WTC11 (cell line): ENCODE results near the gene SUMF1. TPM values are rescaled to one million over a fixed set of nuclear protein-coding genes. Genes with fewer than 3 reads are reported as not detected.

ENCODE experiments used
- ATAC-seq: fragments of 200-7000 bp; cut with Tn5 transposase; 2 replicates; pipeline ENCODE4 v1.10.0; 2021; ENCODE audit warnings: mild to moderate bottlenecking, moderate library complexity
- CTCF ChIA-PET: fragments of 300-600 bp; sonication (Branson Sonifier 250); formaldehyde crosslinking; loops from one replicate; lab custom pipeline; 2021; ENCODE audit warnings: antibody characterized with exemption; lab: Charles Lee
- POLR2A ChIA-PET: fragments of 350-600 bp; sonication (Branson Sonifier 250); formaldehyde crosslinking; loops from one replicate; lab custom pipeline; 2021; ENCODE audit warnings: antibody characterized with exemption; lab: Charles Lee
- DNase-seq: peaks from one replicate; pipeline ENCODE4 v3.0.0; 2021; ENCODE audit warnings: low spot score
- H3K27ac Mint-ChIP-seq: 2 replicates; pipeline ENCODE4 v1.8.0; 2021; ENCODE audit warnings: mixed read lengths
- H3K27me3 Mint-ChIP-seq: 2 replicates; pipeline ENCODE4 v1.8.0; 2021; ENCODE audit warnings: low read depth, mild to moderate bottlenecking, moderate library complexity, mixed read lengths
- H3K36me3 Mint-ChIP-seq: 2 replicates; pipeline ENCODE4 v1.8.0; 2021; ENCODE audit warnings: mixed read lengths
- H3K4me1 Mint-ChIP-seq: 2 replicates; pipeline ENCODE4 v1.8.0; 2022; ENCODE audit warnings: mixed read lengths
- H3K4me3 Mint-ChIP-seq: 2 replicates; pipeline ENCODE4 v1.8.0; 2021; ENCODE audit warnings: mild to moderate bottlenecking, moderate library complexity, mixed read lengths
- H3K9me3 Mint-ChIP-seq: 2 replicates; pipeline ENCODE4 v1.8.0; 2021; ENCODE audit warnings: mixed read lengths
- ELF4 ChIP-seq: sonication (generic); formaldehyde crosslinking; IDR thresholded peaks from 2 replicates; pipeline ENCODE4 v1.8.1; 2022; ENCODE audit warnings: low read depth, mild to moderate bottlenecking, moderate library complexity, missing genetic modification reagents
- GRHL2 ChIP-seq: fragments of 250-450 bp; sonication (Bioruptor Pico); IDR thresholded peaks from 2 replicates; pipeline ENCODE4 v1.8.0; 2022; ENCODE audit warnings: mild to moderate bottlenecking, moderate library complexity; ENCODE audit not compliant: insufficient replicate concordance, severe bottlenecking
- KAT7 ChIP-seq: sonication (generic); formaldehyde crosslinking; IDR thresholded peaks from 2 replicates; pipeline ENCODE4 v1.8.1; 2023; ENCODE audit warnings: missing genetic modification reagents, mild to moderate bottlenecking, borderline replicate concordance
- MXD4 ChIP-seq: fragments of 250-450 bp; sonication (Bioruptor Pico); IDR thresholded peaks from 2 replicates; pipeline ENCODE4 v1.8.0; 2021; ENCODE audit warnings: mild to moderate bottlenecking, moderate library complexity, borderline replicate concordance
- NFATC4 ChIP-seq: fragments of 250-450 bp; sonication (Bioruptor Pico); IDR thresholded peaks from 2 replicates; pipeline ENCODE4 v1.9.0; 2021; ENCODE audit warnings: mild to moderate bottlenecking
- SP1 ChIP-seq: sonication (generic); formaldehyde crosslinking; conservative IDR thresholded peaks from 2 replicates; pipeline ENCODE4 v1.8.1; 2022; ENCODE audit warnings: missing genetic modification reagents
- TP53 ChIP-seq: sonication (generic); formaldehyde crosslinking; IDR thresholded peaks from 2 replicates; pipeline ENCODE4 v1.8.1; 2023; ENCODE audit warnings: mild to moderate bottlenecking, missing genetic modification reagents
- ZNF317 ChIP-seq: sonication (generic); formaldehyde crosslinking; IDR thresholded peaks from 2 replicates; pipeline ENCODE4 v1.8.1; 2023; ENCODE audit warnings: low read depth, mild to moderate bottlenecking, moderate library complexity, missing genetic modification reagents, borderline replicate concordance
- total RNA-seq: library from RNA; stranded (reverse); gene quantifications from 3 replicates; pipeline ENCODE4 v1.2.3, GENCODE V29; 2021
- TF ChIP-seq, protein P1 (sequence below): sonication (generic); formaldehyde crosslinking; IDR thresholded peaks from 2 replicates; pipeline ENCODE4 v1.8.0; 2023; ENCODE audit warnings: missing genetic modification reagents, mild to moderate bottlenecking, borderline replicate concordance
- TF ChIP-seq, protein P2 (sequence below): sonication (generic); formaldehyde crosslinking; IDR thresholded peaks from 2 replicates; pipeline ENCODE4 v1.8.0; 2022; ENCODE audit warnings: mild to moderate bottlenecking, missing genetic modification reagents
- TF ChIP-seq, protein P3 (sequence below): sonication (generic); formaldehyde crosslinking; IDR thresholded peaks from 2 replicates; pipeline ENCODE4 v1.8.1; 2023; ENCODE audit warnings: mild to moderate bottlenecking, missing genetic modification reagents, moderate library complexity
- TF ChIP-seq, protein P4 (sequence below): sonication (generic); formaldehyde crosslinking; conservative IDR thresholded peaks from 2 replicates; pipeline ENCODE4 v1.8.1; 2023; ENCODE audit warnings: mild to moderate bottlenecking, low read depth, missing genetic modification reagents, moderate library complexity
- TF ChIP-seq, protein P5 (sequence below): sonication (generic); formaldehyde crosslinking; IDR thresholded peaks from 2 replicates; pipeline ENCODE4 v1.8.1; 2022; ENCODE audit warnings: mild to moderate bottlenecking, missing genetic modification reagents, moderate library complexity, borderline replicate concordance
- TF ChIP-seq, protein P6 (sequence below): sonication (generic); formaldehyde crosslinking; IDR thresholded peaks from 2 replicates; pipeline ENCODE4 v1.8.0; 2023; ENCODE audit warnings: missing genetic modification reagents
- TF ChIP-seq, protein P7 (sequence below): sonication (generic); formaldehyde crosslinking; IDR thresholded peaks from 2 replicates; pipeline ENCODE4 v1.8.0; 2022; ENCODE audit warnings: missing genetic modification reagents

The SUMF1 gene
- total RNA-seq, 1 experiment from 2014 or later, result 10.4 TPM

DNA sequence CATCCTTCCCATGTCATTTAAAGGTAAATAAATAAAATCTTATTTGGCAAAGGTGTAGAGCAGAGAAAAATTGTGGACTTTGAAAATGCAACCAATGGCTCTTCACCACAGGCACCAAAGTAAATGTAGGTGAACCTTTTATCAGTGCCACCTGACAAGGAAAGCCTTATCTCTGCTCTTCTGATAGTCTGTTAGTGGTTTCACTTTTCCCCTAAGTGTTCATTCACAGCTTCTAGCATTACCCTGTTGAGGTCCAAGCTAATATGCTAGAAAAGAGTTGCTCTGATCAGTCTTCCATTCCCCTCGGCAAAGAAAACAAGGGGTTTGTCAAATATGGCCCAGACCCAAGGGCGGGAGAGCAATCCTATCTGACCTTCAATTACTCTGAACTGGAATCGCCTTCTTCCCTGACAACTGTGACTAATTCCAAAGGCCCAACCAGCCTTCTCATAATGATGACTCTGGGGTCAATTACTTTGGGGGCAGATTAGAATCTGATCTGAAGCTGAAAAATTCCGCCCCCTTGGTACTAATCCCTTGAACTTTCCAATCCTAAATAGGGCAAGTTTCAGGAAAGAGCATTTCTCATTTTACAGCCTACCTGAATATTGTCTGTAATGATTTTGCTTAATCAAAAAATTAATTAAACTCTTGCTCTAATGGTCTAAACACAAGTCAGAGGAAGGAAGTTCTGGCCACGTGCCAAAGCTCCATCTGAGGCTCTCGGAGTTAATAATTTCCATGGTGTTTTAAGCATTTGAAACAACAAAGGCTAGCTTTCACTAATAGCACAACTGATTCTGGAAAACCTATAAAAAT, 111.5 kb downstream of the SUMF1 start:
- no peak overlapping the region for H3K27ac Mint-ChIP-seq
- POLR2A ChIA-PET, result no interaction called here
- no peaks in the 10 kb centered on the region for H3K9me3 Mint-ChIP-seq
- ATAC-seq, result no peak
- no peaks in the 10 kb centered on the region for H3K36me3 Mint-ChIP-seq
- no peak overlapping the region for H3K4me3 Mint-ChIP-seq
- CTCF ChIA-PET, result interaction anchor here (1.0 kb wide), 1 partner anchor 365 kb away, joined by 3 read pairs; no protein-coding TSS in a partner anchor
- no peak for DNase-seq
- H3K4me1 Mint-ChIP-seq, result no peaks in the 10 kb centered on the region
- TF ChIP-seq TP53 (CRISPR knock-in tag) (no peak), ZNF317 (CRISPR knock-in tag) (no peak), GRHL2 (CRISPR knock-in tag) (no peak), MXD4 (CRISPR knock-in tag) (no peak), KAT7 (no peak), NFATC4 (no peak)
- TF ChIP-seq, protein P1, sequence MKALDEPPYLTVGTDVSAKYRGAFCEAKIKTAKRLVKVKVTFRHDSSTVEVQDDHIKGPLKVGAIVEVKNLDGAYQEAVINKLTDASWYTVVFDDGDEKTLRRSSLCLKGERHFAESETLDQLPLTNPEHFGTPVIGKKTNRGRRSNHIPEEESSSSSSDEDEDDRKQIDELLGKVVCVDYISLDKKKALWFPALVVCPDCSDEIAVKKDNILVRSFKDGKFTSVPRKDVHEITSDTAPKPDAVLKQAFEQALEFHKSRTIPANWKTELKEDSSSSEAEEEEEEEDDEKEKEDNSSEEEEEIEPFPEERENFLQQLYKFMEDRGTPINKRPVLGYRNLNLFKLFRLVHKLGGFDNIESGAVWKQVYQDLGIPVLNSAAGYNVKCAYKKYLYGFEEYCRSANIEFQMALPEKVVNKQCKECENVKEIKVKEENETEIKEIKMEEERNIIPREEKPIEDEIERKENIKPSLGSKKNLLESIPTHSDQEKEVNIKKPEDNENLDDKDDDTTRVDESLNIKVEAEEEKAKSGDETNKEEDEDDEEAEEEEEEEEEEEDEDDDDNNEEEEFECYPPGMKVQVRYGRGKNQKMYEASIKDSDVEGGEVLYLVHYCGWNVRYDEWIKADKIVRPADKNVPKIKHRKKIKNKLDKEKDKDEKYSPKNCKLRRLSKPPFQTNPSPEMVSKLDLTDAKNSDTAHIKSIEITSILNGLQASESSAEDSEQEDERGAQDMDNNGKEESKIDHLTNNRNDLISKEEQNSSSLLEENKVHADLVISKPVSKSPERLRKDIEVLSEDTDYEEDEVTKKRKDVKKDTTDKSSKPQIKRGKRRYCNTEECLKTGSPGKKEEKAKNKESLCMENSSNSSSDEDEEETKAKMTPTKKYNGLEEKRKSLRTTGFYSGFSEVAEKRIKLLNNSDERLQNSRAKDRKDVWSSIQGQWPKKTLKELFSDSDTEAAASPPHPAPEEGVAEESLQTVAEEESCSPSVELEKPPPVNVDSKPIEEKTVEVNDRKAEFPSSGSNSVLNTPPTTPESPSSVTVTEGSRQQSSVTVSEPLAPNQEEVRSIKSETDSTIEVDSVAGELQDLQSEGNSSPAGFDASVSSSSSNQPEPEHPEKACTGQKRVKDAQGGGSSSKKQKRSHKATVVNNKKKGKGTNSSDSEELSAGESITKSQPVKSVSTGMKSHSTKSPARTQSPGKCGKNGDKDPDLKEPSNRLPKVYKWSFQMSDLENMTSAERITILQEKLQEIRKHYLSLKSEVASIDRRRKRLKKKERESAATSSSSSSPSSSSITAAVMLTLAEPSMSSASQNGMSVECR (CRISPR knock-in tag), result no peak
- TF ChIP-seq, protein P2, sequence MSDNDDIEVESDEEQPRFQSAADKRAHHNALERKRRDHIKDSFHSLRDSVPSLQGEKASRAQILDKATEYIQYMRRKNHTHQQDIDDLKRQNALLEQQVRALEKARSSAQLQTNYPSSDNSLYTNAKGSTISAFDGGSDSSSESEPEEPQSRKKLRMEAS (CRISPR knock-in tag), result no peak
- TF ChIP-seq, protein P3, sequence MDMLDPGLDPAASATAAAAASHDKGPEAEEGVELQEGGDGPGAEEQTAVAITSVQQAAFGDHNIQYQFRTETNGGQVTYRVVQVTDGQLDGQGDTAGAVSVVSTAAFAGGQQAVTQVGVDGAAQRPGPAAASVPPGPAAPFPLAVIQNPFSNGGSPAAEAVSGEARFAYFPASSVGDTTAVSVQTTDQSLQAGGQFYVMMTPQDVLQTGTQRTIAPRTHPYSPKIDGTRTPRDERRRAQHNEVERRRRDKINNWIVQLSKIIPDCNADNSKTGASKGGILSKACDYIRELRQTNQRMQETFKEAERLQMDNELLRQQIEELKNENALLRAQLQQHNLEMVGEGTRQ, result no peak
- TF ChIP-seq, protein P4, sequence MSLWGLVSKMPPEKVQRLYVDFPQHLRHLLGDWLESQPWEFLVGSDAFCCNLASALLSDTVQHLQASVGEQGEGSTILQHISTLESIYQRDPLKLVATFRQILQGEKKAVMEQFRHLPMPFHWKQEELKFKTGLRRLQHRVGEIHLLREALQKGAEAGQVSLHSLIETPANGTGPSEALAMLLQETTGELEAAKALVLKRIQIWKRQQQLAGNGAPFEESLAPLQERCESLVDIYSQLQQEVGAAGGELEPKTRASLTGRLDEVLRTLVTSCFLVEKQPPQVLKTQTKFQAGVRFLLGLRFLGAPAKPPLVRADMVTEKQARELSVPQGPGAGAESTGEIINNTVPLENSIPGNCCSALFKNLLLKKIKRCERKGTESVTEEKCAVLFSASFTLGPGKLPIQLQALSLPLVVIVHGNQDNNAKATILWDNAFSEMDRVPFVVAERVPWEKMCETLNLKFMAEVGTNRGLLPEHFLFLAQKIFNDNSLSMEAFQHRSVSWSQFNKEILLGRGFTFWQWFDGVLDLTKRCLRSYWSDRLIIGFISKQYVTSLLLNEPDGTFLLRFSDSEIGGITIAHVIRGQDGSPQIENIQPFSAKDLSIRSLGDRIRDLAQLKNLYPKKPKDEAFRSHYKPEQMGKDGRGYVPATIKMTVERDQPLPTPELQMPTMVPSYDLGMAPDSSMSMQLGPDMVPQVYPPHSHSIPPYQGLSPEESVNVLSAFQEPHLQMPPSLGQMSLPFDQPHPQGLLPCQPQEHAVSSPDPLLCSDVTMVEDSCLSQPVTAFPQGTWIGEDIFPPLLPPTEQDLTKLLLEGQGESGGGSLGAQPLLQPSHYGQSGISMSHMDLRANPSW (CRISPR knock-in tag), result no peak
- H3K27me3 Mint-ChIP-seq, result no peaks in the 10 kb centered on the region

DNA sequence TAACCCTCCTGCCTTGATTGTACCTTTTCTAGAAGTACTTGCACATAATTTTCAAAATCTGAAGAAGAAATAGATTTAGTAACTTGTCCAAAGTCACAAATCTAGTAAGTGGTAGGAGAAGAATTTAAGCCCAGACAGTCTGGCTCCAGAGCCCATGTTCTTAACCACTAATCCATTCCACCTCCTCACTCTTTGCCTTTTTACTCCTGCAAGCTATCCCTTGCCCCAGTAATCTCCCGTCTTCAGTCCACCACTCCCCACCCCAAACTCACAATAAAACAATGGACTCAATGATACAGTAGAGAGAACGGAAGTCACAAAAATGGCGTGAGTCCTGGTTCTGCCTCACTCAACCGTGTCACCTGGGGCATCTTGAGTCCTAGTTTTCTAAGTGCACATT, 115.2 kb downstream of the SUMF1 start:
- Mint-ChIP-seq H3K9me3 (peaks cover 7% of the 10 kb centered on the region; the same call in 1 of the 2 replicates), H3K27me3 (no peaks in the 10 kb centered on the region), H3K4me3 (no peak overlapping the region), H3K4me1 (no peaks in the 10 kb centered on the region), H3K36me3 (no peaks in the 10 kb centered on the region), H3K27ac (no peak overlapping the region)
- no peak for DNase-seq
- TF ChIP-seq, protein P5, sequence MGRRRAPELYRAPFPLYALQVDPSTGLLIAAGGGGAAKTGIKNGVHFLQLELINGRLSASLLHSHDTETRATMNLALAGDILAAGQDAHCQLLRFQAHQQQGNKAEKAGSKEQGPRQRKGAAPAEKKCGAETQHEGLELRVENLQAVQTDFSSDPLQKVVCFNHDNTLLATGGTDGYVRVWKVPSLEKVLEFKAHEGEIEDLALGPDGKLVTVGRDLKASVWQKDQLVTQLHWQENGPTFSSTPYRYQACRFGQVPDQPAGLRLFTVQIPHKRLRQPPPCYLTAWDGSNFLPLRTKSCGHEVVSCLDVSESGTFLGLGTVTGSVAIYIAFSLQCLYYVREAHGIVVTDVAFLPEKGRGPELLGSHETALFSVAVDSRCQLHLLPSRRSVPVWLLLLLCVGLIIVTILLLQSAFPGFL, result no peak
- TF ChIP-seq SP1 (CRISPR knock-in tag) (no peak), ELF4 (CRISPR knock-in tag) (no peak)
- TF ChIP-seq, protein P6, sequence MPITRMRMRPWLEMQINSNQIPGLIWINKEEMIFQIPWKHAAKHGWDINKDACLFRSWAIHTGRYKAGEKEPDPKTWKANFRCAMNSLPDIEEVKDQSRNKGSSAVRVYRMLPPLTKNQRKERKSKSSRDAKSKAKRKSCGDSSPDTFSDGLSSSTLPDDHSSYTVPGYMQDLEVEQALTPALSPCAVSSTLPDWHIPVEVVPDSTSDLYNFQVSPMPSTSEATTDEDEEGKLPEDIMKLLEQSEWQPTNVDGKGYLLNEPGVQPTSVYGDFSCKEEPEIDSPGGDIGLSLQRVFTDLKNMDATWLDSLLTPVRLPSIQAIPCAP (CRISPR knock-in tag), result no peak
- TF ChIP-seq, protein P7, sequence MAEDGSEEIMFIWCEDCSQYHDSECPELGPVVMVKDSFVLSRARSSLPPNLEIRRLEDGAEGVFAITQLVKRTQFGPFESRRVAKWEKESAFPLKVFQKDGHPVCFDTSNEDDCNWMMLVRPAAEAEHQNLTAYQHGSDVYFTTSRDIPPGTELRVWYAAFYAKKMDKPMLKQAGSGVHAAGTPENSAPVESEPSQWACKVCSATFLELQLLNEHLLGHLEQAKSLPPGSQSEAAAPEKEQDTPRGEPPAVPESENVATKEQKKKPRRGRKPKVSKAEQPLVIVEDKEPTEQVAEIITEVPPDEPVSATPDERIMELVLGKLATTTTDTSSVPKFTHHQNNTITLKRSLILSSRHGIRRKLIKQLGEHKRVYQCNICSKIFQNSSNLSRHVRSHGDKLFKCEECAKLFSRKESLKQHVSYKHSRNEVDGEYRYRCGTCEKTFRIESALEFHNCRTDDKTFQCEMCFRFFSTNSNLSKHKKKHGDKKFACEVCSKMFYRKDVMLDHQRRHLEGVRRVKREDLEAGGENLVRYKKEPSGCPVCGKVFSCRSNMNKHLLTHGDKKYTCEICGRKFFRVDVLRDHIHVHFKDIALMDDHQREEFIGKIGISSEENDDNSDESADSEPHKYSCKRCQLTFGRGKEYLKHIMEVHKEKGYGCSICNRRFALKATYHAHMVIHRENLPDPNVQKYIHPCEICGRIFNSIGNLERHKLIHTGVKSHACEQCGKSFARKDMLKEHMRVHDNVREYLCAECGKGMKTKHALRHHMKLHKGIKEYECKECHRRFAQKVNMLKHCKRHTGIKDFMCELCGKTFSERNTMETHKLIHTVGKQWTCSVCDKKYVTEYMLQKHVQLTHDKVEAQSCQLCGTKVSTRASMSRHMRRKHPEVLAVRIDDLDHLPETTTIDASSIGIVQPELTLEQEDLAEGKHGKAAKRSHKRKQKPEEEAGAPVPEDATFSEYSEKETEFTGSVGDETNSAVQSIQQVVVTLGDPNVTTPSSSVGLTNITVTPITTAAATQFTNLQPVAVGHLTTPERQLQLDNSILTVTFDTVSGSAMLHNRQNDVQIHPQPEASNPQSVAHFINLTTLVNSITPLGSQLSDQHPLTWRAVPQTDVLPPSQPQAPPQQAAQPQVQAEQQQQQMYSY (CRISPR knock-in tag), result no peak
- CTCF ChIA-PET, result interaction anchor here (1.5 to 2.4 kb wide), 4 partner anchors 9 to 282 kb away, joined by 6 to 36 read pairs (median 15); partner anchors contain the start of gene ITPR1
- POLR2A ChIA-PET, result no interaction called here
- no peak for ATAC-seq
